NB4 (cell line): Measurements from ENCODE around the gene SWSAP1.

Experiments used
- MYC ChIP-seq: IDR thresholded peaks from 2 replicates; pipeline ENCODE4 v1.6.1; 2011; ENCODE audit warnings: low read depth, low read length
- POLR2A ChIP-seq: IDR thresholded peaks from 2 replicates; pipeline ENCODE4 v1.6.1; 2011; ENCODE audit warnings: mild to moderate bottlenecking; ENCODE audit not compliant: insufficient read length; ENCODE audit errors: extremely low read depth
- TF ChIP-seq, protein P1 (sequence below): IDR thresholded peaks from one replicate; pipeline ENCODE4 v1.5.1; 2012; ENCODE audit warnings: low read depth, low read length
- TF ChIP-seq, protein P2 (sequence below): IDR thresholded peaks from 2 replicates; pipeline ENCODE4 v1.6.1; 2011; ENCODE audit warnings: low read depth, low read length

- no peak for TF ChIP-seq POLR2A
- TF ChIP-seq, protein P1, sequence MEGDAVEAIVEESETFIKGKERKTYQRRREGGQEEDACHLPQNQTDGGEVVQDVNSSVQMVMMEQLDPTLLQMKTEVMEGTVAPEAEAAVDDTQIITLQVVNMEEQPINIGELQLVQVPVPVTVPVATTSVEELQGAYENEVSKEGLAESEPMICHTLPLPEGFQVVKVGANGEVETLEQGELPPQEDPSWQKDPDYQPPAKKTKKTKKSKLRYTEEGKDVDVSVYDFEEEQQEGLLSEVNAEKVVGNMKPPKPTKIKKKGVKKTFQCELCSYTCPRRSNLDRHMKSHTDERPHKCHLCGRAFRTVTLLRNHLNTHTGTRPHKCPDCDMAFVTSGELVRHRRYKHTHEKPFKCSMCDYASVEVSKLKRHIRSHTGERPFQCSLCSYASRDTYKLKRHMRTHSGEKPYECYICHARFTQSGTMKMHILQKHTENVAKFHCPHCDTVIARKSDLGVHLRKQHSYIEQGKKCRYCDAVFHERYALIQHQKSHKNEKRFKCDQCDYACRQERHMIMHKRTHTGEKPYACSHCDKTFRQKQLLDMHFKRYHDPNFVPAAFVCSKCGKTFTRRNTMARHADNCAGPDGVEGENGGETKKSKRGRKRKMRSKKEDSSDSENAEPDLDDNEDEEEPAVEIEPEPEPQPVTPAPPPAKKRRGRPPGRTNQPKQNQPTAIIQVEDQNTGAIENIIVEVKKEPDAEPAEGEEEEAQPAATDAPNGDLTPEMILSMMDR: no peak
- TF ChIP-seq, protein P2, sequence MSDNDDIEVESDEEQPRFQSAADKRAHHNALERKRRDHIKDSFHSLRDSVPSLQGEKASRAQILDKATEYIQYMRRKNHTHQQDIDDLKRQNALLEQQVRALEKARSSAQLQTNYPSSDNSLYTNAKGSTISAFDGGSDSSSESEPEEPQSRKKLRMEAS: no peak
- TF ChIP-seq MYC: no peak
These were observed 15.0 kb upstream of the SWSAP1 start for GRCh38 chr19:11359421-11359820.
